ENCODE data around the gene FEN1.

DNA sequence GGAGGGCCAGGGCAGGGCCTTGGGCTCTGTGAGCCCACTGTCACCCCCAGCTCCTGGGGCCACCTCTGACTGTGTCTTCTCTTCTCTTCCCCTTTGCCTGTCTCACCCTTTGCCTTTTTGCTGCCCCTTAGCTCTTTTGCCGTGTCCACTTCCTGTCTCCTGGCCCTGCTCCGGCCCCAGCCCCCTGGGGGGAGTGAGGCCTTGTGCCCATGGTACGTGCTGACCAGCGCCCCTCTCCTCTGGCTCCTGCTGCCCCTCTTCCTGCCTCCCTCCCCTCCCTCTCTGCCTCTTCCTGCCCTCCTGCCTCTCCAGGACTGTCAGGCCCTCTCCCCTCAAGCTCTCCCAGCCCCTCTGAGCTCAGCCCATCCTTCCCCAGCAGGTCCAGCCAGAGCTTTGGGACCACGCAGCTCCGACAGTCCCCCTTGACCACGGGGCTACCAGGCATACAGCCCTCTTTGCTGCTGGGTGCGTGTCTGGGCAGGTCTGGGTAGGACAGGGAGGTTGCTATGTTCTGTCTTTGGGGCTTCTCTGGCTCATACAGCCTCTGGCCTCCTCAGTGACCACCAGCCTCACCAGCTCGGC lies 12.0 kb upstream of the FEN1 start:
- TF ChIP-seq BHLHE40 (IDR thresholded peaks at IDR 0.05; ENCODE audit: borderline replicate concordance) = no peak
- TF ChIP-seq ZNF384 (IDR thresholded peaks at IDR 0.05) = no peak
- no peak for TF ChIP-seq FOXA1 (IDR thresholded peaks at IDR 0.05)
- no peak for TF ChIP-seq TARDBP (IDR thresholded peaks at IDR 0.05)
- TF ChIP-seq SP1 (IDR thresholded peaks at IDR 0.05) = no peak
- no peak for TF ChIP-seq ELF4 (IDR thresholded peaks at IDR 0.05)
